CD8-positive, alpha-beta memory T cell (primary cell): ENCODE results near the gene MGAT2. TPM values are rescaled to one million over a fixed set of nuclear protein-coding genes. Genes with fewer than 3 reads are reported as not detected.

Source experiments
- CTCF ChIA-PET: fragments of 350-600 bp; sonication (Branson Sonifier 250); formaldehyde crosslinking; loops from one replicate; lab custom pipeline; 2021; ENCODE audit warnings: antibody characterized with exemption; lab: Charles Lee
- POLR2A ChIA-PET: fragments of 350-600 bp; sonication (Branson Sonifier 250); formaldehyde crosslinking; loops from one replicate; lab custom pipeline; 2021; ENCODE audit warnings: antibody characterized with exemption; lab: Charles Lee
- DNase-seq, 5 donors: peaks; one replicate each; pipeline versions ENCODE4 v3.0.0 to v3.0.0-alpha.2; 2020 to 2022; ENCODE audit warnings: mixed read lengths in 1 of 5
- H3K27ac ChIP-seq: one replicate; pipeline ENCODE4 v1.7.0; 2013; ENCODE audit warnings: low read depth, mild to moderate bottlenecking, low read length, moderate library complexity
- H3K27me3 ChIP-seq: 2 replicates; pipeline ENCODE4 v1.7.0; 2013; ENCODE audit warnings: low read length, mild to moderate bottlenecking; ENCODE audit not compliant: insufficient read depth, poor library complexity, severe bottlenecking
- H3K36me3 ChIP-seq: 2 replicates; pipeline ENCODE4 v1.7.0; 2013; ENCODE audit warnings: mild to moderate bottlenecking, low read length, moderate library complexity; ENCODE audit not compliant: insufficient read depth
- H3K4me1 ChIP-seq: 2 replicates; pipeline ENCODE4 v1.7.0; 2013; ENCODE audit warnings: mild to moderate bottlenecking, low read length, moderate library complexity; ENCODE audit not compliant: insufficient read depth
- H3K4me3 ChIP-seq: 2 replicates; pipeline ENCODE4 v1.7.0; 2013; ENCODE audit warnings: mild to moderate bottlenecking, low read length
- H3K9me3 ChIP-seq: 2 replicates; pipeline ENCODE4 v1.7.0; 2013; ENCODE audit warnings: mild to moderate bottlenecking, low read length
- H3K27ac Mint-ChIP-seq, 8 donors: one replicate each; pipeline ENCODE4 v1.8.0; 2020 to 2021; ENCODE audit warnings: mixed read lengths in 8 of 8, mild to moderate bottlenecking in 6 of 8, inconsistent platforms in 3 of 8, moderate library complexity in 3 of 8
- H3K27me3 Mint-ChIP-seq, 2 donors: one replicate each; pipeline ENCODE4 v1.8.0; 2020 to 2021; ENCODE audit warnings: mixed read lengths in 2 of 2, mild to moderate bottlenecking in 1 of 2, moderate library complexity in 1 of 2
- H3K36me3 Mint-ChIP-seq, 3 donors: one replicate each; pipeline ENCODE4 v1.8.0; 2020 to 2021; ENCODE audit warnings: mixed read lengths in 3 of 3, inconsistent platforms in 1 of 3, mild to moderate bottlenecking in 1 of 3
- H3K4me1 Mint-ChIP-seq, 3 donors: one replicate each; pipeline ENCODE4 v1.8.0; 2020 to 2021; ENCODE audit warnings: mixed read lengths in 3 of 3, inconsistent platforms in 1 of 3, mild to moderate bottlenecking in 1 of 3
- H3K4me3 Mint-ChIP-seq, 7 donors: one replicate each; pipeline ENCODE4 v1.8.0; 2020 to 2021; ENCODE audit warnings: mixed read lengths in 7 of 7, mild to moderate bottlenecking in 6 of 7, moderate library complexity in 4 of 7, inconsistent platforms in 2 of 7
- H3K9me3 Mint-ChIP-seq, 5 donors: one replicate each; pipeline ENCODE4 v1.8.0; 2020 to 2022; ENCODE audit warnings: mixed read lengths in 5 of 5, mild to moderate bottlenecking in 3 of 5, moderate library complexity in 2 of 5, inconsistent platforms in 1 of 5
- polyA plus RNA-seq: library from polyadenylated mRNA; unstranded; fragments of 300-500 nt; fragmentation: Illumina TruSeq; gene quantifications from one replicate; pipeline ENCODE4 v1.2.3, GENCODE V29; 2021
- total RNA-seq, 2 experiments: library from RNA; stranded (reverse); gene quantifications; one replicate each; pipeline ENCODE4 v1.2.3, GENCODE V29; 2021

Gene MGAT2
- total and polyA plus RNA-seq, 3 experiments from 2014 or later, result 49.1 to 60.2 (median 57.7) TPM

- POLR2A ChIA-PET, result interaction anchor here (0.5 to 2.7 kb wide), 5 partner anchors 11 to 309 kb away, joined by 3 to 15 read pairs (median 4); partner anchors contain the start of genes DNAAF2 and POLE2
These were observed 2.8 kb downstream of the MGAT2 start for GRCh38 chr14:49623387-49623786.

GRCh38 chr14:49623941-49624839, 3.6 kb downstream of the MGAT2 start:
- Mint-ChIP-seq H3K27ac (peak overlapping the region; percentile 79 to 100 (median 92)), H3K27me3 (no peaks in the 10 kb centered on the region), H3K36me3 (peaks cover 0 to 51% (median 0%) of the 10 kb centered on the region in 3 donors), H3K4me1 (peaks cover 56 to 74% (median 59%) of the 10 kb centered on the region in 3 donors), H3K9me3 (no peaks in the 10 kb centered on the region), H3K4me3 (peak overlapping the region; percentile 74 to 99 (median 96))
- Histone ChIP-seq H3K4me1 (peaks cover 33% of the 10 kb centered on the region), H3K27me3 (no peaks in the 10 kb centered on the region), H3K9me3 (no peaks in the 10 kb centered on the region), H3K4me3 (peak overlapping the region; percentile 14), H3K27ac (peak overlapping the region; percentile 45), H3K36me3 (no peaks in the 10 kb centered on the region)
- POLR2A ChIA-PET, result interaction anchor here (0.5 to 2.7 kb wide), 6 partner anchors 10 to 1138 kb away, joined by 3 to 15 read pairs (median 4); partner anchors contain the start of gene DNAAF2
- CTCF ChIA-PET, result interaction anchor here (1.0 to 7.1 kb wide), 3 partner anchors 9 to 143 kb away, joined by 3 to 151 read pairs (median 4); partner anchors contain the start of gene DNAAF2
- peak in 2 of 5 donors; percentile 22 to 27 for DNase-seq

More at GRCh38 chr14:49623387-49623786, 2.8 kb downstream of the MGAT2 start:
- H3K4me3 Mint-ChIP-seq, result peak overlapping the region; percentile 74 to 99 (median 98)
- H3K36me3 ChIP-seq, result peaks cover 1% of the 10 kb centered on the region
- H3K9me3 ChIP-seq, result no peaks in the 10 kb centered on the region
- H3K4me3 ChIP-seq, result no peak overlapping the region
- H3K27ac Mint-ChIP-seq, result peak overlapping the region; percentile 79 to 100 (median 92)
- CTCF ChIA-PET, result interaction anchor here (1.7 to 7.1 kb wide), 2 partner anchors 10 to 144 kb away, joined by 4 to 151 read pairs; partner anchors contain the start of gene DNAAF2
- DNase-seq, result no peak
- H3K27me3 ChIP-seq, result no peaks in the 10 kb centered on the region
- H3K4me1 Mint-ChIP-seq, result peaks cover 60 to 74% (median 61%) of the 10 kb centered on the region in 3 donors
- H3K9me3 Mint-ChIP-seq, result no peaks in the 10 kb centered on the region
- H3K27ac ChIP-seq, result peak overlapping the region; percentile 45
- peaks cover 41% of the 10 kb centered on the region for H3K4me1 ChIP-seq
- H3K36me3 Mint-ChIP-seq, result peaks cover 0 to 58% (median 5%) of the 10 kb centered on the region in 3 donors
- no peaks in the 10 kb centered on the region for H3K27me3 Mint-ChIP-seq

GRCh38 chr14:49633640-49634546, 13.3 kb downstream of the MGAT2 start:
- H3K9me3 Mint-ChIP-seq, result no peaks in the 10 kb centered on the region
- H3K4me1 Mint-ChIP-seq, result peaks cover 47 to 78% (median 60%) of the 10 kb centered on the region in 3 donors
- Histone ChIP-seq H3K4me1 (peaks cover 32% of the 10 kb centered on the region), H3K36me3 (no peaks in the 10 kb centered on the region), H3K27me3 (no peaks in the 10 kb centered on the region), H3K4me3 (peak overlapping the region; percentile 96), H3K27ac (peak overlapping the region; percentile 99), H3K9me3 (no peaks in the 10 kb centered on the region)
- peak overlapping the region; percentile 92 to 100 (median 95) for H3K4me3 Mint-ChIP-seq
- ChIA-PET CTCF (interaction anchor here (0.7 to 5.3 kb wide), 38 partner anchors 11 to 687 kb away, joined by 3 to 151 read pairs (median 4); partner anchors contain the start of genes KLHDC1, KLHDC2, LRR1 and MGAT2), POLR2A (interaction anchor here (0.6 to 4.9 kb wide), 17 partner anchors 10 to 1053 kb away, joined by 3 to 105 read pairs (median 6); partner anchors contain the start of genes KLHDC1, KLHDC2, LRR1 and MGAT2)
- H3K27ac Mint-ChIP-seq, result peak overlapping the region; percentile 91 to 100 (median 95)
- H3K36me3 Mint-ChIP-seq, result peaks cover 0 to 34% (median 8%) of the 10 kb centered on the region in 3 donors
- peak; percentile 90 to 96 (median 94) for DNase-seq
- H3K27me3 Mint-ChIP-seq, result peaks cover 0 to 1% of the 10 kb centered on the region in 2 donors

- Mint-ChIP-seq H3K27ac (peak within 1 kb of the TSS; percentile 91 to 100 (median 100)), H3K4me1 (peaks cover 49 to 79% (median 66%) of the 10 kb centered on the region in 3 donors), H3K9me3 (no peaks in the 10 kb centered on the region), H3K36me3 (peaks cover 0 to 41% (median 8%) of the 10 kb centered on the region in 3 donors), H3K27me3 (peaks cover 0 to 1% of the 10 kb centered on the region in 2 donors), H3K4me3 (peak within 1 kb of the TSS; percentile 92 to 100 (median 98))
- Histone ChIP-seq H3K27ac (peak within 1 kb of the TSS; percentile 99), H3K36me3 (no peaks in the 10 kb centered on the region), H3K4me1 (peaks cover 32% of the 10 kb centered on the region), H3K4me3 (peak within 1 kb of the TSS; percentile 96), H3K9me3 (no peaks in the 10 kb centered on the region), H3K27me3 (no peaks in the 10 kb centered on the region)
- POLR2A ChIA-PET, result interaction anchor here (0.5 to 4.9 kb wide), 19 partner anchors 11 to 1052 kb away, joined by 3 to 105 read pairs (median 5); partner anchors contain the start of genes KLHDC1, KLHDC2, LRR1 and MGAT2
- CTCF ChIA-PET, result interaction anchor here (0.8 to 5.3 kb wide), 30 partner anchors 12 to 686 kb away, joined by 3 to 151 read pairs (median 4); partner anchors contain the start of genes KLHDC1, KLHDC2, LRR1 and MGAT2
- DNase-seq, result peak; percentile 53 to 87 (median 80)
These were observed 14.1 kb downstream of the MGAT2 start, which contains the start of gene DNAAF2 for GRCh38 chr14:49634547-49635334. TSS of gene DNAAF2 (minus strand) at chr14:49635244. CDS start at chr14:49635149, 95 bp downstream.

- Mint-ChIP-seq H3K36me3 (peaks cover 0 to 50% (median 11%) of the 10 kb centered on the region in 3 donors), H3K9me3 (no peaks in the 10 kb centered on the region), H3K27me3 (peaks cover 0 to 1% of the 10 kb centered on the region in 2 donors), H3K27ac (peak overlapping the region; percentile 72 to 100 (median 100)), H3K4me3 (peak overlapping the region; percentile 37 to 93 (median 64)), H3K4me1 (peaks cover 55 to 80% (median 65%) of the 10 kb centered on the region in 3 donors)
- Histone ChIP-seq H3K27ac (no peak overlapping the region), H3K4me1 (peaks cover 24% of the 10 kb centered on the region), H3K4me3 (no peak overlapping the region), H3K36me3 (no peaks in the 10 kb centered on the region), H3K9me3 (no peaks in the 10 kb centered on the region), H3K27me3 (no peaks in the 10 kb centered on the region)
- ChIA-PET CTCF (no interaction called here), POLR2A (interaction anchor here (4.9 kb wide), 1 partner anchor 52 kb away, joined by 28 read pairs; the partner anchor contains the start of gene RPS29)
- no peak for DNase-seq
These were observed 16.3 kb downstream of the MGAT2 start for GRCh38 chr14:49636866-49637265.

- CTCF ChIA-PET, result interaction anchor here (0.9 kb wide), 1 partner anchor 215 kb away, joined by 3 read pairs; the partner anchor contains the start of gene NEMF
- Mint-ChIP-seq H3K4me3 (peak overlapping the region in 5 of 7 donors; percentile 17 to 93 (median 36)), H3K27ac (peak overlapping the region; percentile 24 to 100 (median 84)), H3K27me3 (peaks cover 0 to 1% of the 10 kb centered on the region in 2 donors), H3K9me3 (no peaks in the 10 kb centered on the region), H3K36me3 (peaks cover 0 to 50% (median 11%) of the 10 kb centered on the region in 3 donors), H3K4me1 (peaks cover 57 to 80% (median 65%) of the 10 kb centered on the region in 3 donors)
- no peak for DNase-seq
- no peaks in the 10 kb centered on the region for H3K36me3 ChIP-seq
- H3K27ac ChIP-seq, result no peak overlapping the region
- H3K9me3 ChIP-seq, result no peaks in the 10 kb centered on the region
- no peak overlapping the region for H3K4me3 ChIP-seq
- POLR2A ChIA-PET, result interaction anchor here (0.5 to 4.9 kb wide), 3 partner anchors 52 to 787 kb away, joined by 3 to 28 read pairs (median 7); partner anchors contain the start of gene RPS29
- peaks cover 22% of the 10 kb centered on the region for H3K4me1 ChIP-seq
- no peaks in the 10 kb centered on the region for H3K27me3 ChIP-seq
These were observed 17.0 kb downstream of the MGAT2 start for GRCh38 chr14:49637534-49638078.
